ENCODE measurements around the gene GTF2H2C_2.
"Not testable (repeated sequence)": the region's sequence is repeated elsewhere in the genome, so short reads cannot be mapped to it uniquely, and the experiment has no call there.

GRCh38 chr5:70457093-70457492, 41.9 kb downstream of the GTF2H2C_2 start:
- TF ChIP-seq CTCF, POLR2A (IDR thresholded peaks at IDR 0.05): not testable (repeated sequence)

All from breast epithelium (tissue), 3 donors.